Endodermal cell (in vitro differentiated cells): ENCODE results near the gene HES1. TPM values are rescaled to one million over a fixed set of nuclear protein-coding genes. Genes with fewer than 3 reads are reported as not detected.
A peak's percentile ranks its signal among the peaks of the same experiment; 100 is the strongest.
"Not testable (repeated sequence)": the region's sequence is repeated elsewhere in the genome, so short reads cannot be mapped to it uniquely, and the experiment has no call there.

Experiments
- DNase-seq: peaks from one replicate; pipeline ENCODE4 v3.0.0-alpha.2; 2017
- H3K27ac ChIP-seq: 2 replicates; pipeline ENCODE4 v1.5.1; 2013; ENCODE audit warnings: mild to moderate bottlenecking, low read depth, low read length, moderate library complexity
- H3K27me3 ChIP-seq: 2 replicates; pipeline ENCODE4 v1.6.1; 2013; ENCODE audit warnings: mild to moderate bottlenecking, low read length, moderate library complexity; ENCODE audit not compliant: insufficient read depth, control insufficient read depth, poor library complexity, severe bottlenecking
- H3K36me3 ChIP-seq: 2 replicates; pipeline ENCODE4 v1.7.0; 2013; ENCODE audit warnings: mild to moderate bottlenecking, low read length, moderate library complexity; ENCODE audit not compliant: control insufficient read depth, insufficient read depth
- H3K4me1 ChIP-seq: one replicate; pipeline ENCODE4 v1.7.0; 2013; ENCODE audit warnings: low read length; ENCODE audit not compliant: control insufficient read depth, insufficient read depth
- H3K4me3 ChIP-seq: 2 replicates; pipeline ENCODE4 v1.5.1; 2013; ENCODE audit warnings: mild to moderate bottlenecking, low read length, moderate library complexity
- H3K9ac ChIP-seq: 2 replicates; pipeline ENCODE4 v1.6.1; 2013; ENCODE audit warnings: mild to moderate bottlenecking, low read length, moderate library complexity; ENCODE audit not compliant: poor library complexity, severe bottlenecking; ENCODE audit errors: extremely low read depth
- H3K9me3 ChIP-seq: 2 replicates; pipeline ENCODE4 v1.6.1; 2013; ENCODE audit warnings: mild to moderate bottlenecking, low read length, moderate library complexity; ENCODE audit not compliant: control insufficient read depth
- H3K27ac Mint-ChIP-seq: 2 replicates; pipeline ENCODE4 v1.8.0; 2020; ENCODE audit warnings: mixed read lengths
- H3K27me3 Mint-ChIP-seq: 2 replicates; pipeline ENCODE4 v1.8.0; 2021; ENCODE audit warnings: mild to moderate bottlenecking, mixed read lengths; ENCODE audit not compliant: insufficient read depth
- H3K36me3 Mint-ChIP-seq: 2 replicates; pipeline ENCODE4 v1.8.0; 2020; ENCODE audit warnings: low read depth, mixed read lengths
- H3K4me1 Mint-ChIP-seq: 2 replicates; pipeline ENCODE4 v1.8.0; 2020; ENCODE audit warnings: mixed read lengths
- H3K4me3 Mint-ChIP-seq: 2 replicates; pipeline ENCODE4 v1.8.0; 2020; ENCODE audit warnings: mild to moderate bottlenecking, moderate library complexity, mixed read lengths
- H3K9me3 Mint-ChIP-seq: 2 replicates; pipeline ENCODE4 v1.8.0; 2020; ENCODE audit warnings: mild to moderate bottlenecking, mixed read lengths
- WGBS, 2 experiments: methylation state at CpG; one replicate each; pipeline versions ENCODE4 v1.1.5 to v1.1.7; 2013; ENCODE audit warnings: missing lambda C conversion rate in 2 of 2, mixed read lengths in 1 of 2; ENCODE audit not compliant: insufficient coverage in 1 of 2, insufficient read length in 1 of 2; 5-methylcytosine and 5-hydroxymethylcytosine counted together
- total RNA-seq, 2 donors: library from RNA; stranded (reverse); fragmentation: NEBNext Ultra II Directional in 1 of 2; extraction: Animal tissue kit (Norgen Biotek cat#: 25700) in 1 of 2; gene quantifications; 2 replicates in 1 of 2; 3 replicates in 1 of 2; pipeline ENCODE4 v1.2.1, GENCODE V29; 2021
- TF ChIP-seq, protein P1 (sequence below): fragments of 200-600 bp; sonication (generic); conservative IDR thresholded peaks from 2 replicates; pipeline ENCODE4 v1.5.0; 2021; ENCODE audit warnings: antibody characterized with exemption, mild to moderate bottlenecking

Gene HES1
- total RNA-seq, 2 donors from 2014 or later = 2.1 to 17.5 TPM

DNA sequence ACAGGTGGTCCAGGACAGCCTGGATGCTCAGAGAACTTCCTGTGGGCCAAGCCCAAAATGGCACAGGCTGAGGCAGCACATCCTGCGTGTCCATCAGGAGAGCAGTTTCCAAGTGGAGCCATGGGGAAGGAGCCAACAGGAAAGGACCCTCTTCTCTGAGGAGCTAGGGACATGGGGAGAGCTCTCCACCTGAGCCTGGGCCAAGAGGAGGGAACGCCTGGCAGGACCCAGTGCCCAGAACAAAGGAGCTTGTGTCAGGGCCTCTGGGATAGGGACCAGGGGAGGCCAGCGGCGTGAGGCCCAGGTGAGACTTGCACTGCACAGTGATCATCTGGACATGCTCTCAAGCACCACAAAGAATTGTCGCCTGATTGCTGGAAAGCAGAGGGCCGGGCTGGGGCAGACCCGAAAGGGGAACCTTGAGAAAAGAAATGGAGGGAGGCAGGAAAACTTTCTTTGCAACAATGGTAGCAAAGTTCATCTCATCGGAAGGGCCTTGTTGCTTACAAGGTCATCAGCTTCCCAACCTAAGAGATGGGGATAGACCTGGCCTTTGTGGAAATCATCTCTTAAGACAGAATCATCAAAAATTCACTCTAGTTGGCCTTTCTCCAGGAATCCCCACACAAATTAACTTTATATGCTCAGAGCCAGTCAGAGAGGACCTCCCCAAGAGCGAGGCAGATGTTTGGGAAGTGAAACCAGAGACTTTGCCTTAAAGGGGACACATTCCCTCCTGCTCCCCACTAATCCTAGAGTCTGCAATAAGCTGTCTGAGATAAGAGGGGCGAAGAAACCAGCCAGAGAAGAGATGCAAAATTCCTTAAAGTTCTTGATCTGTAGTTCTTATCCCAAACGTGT, 47.7 kb upstream of the HES1 start:
- H3K36me3 ChIP-seq = no peaks in the 10 kb centered on the region
- H3K9ac ChIP-seq = no peak overlapping the region
- H3K4me3 Mint-ChIP-seq = no peak overlapping the region
- H3K27ac ChIP-seq = no peak overlapping the region
- no peaks in the 10 kb centered on the region for H3K9me3 Mint-ChIP-seq
- H3K27ac Mint-ChIP-seq = no peak overlapping the region
- 94 to 95% methylated on average over 11 of the region's 11 CpGs for WGBS, 2 experiments
- peaks cover 58% of the 10 kb centered on the region for H3K4me1 Mint-ChIP-seq
- H3K9me3 ChIP-seq = no peaks in the 10 kb centered on the region
- H3K4me1 ChIP-seq = peaks cover 17% of the 10 kb centered on the region
- no peak for DNase-seq
- no peak overlapping the region for H3K4me3 ChIP-seq
- TF ChIP-seq, protein P1, sequence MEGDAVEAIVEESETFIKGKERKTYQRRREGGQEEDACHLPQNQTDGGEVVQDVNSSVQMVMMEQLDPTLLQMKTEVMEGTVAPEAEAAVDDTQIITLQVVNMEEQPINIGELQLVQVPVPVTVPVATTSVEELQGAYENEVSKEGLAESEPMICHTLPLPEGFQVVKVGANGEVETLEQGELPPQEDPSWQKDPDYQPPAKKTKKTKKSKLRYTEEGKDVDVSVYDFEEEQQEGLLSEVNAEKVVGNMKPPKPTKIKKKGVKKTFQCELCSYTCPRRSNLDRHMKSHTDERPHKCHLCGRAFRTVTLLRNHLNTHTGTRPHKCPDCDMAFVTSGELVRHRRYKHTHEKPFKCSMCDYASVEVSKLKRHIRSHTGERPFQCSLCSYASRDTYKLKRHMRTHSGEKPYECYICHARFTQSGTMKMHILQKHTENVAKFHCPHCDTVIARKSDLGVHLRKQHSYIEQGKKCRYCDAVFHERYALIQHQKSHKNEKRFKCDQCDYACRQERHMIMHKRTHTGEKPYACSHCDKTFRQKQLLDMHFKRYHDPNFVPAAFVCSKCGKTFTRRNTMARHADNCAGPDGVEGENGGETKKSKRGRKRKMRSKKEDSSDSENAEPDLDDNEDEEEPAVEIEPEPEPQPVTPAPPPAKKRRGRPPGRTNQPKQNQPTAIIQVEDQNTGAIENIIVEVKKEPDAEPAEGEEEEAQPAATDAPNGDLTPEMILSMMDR = no peak
- no peaks in the 10 kb centered on the region for H3K36me3 Mint-ChIP-seq
- no peaks in the 10 kb centered on the region for H3K27me3 Mint-ChIP-seq
- H3K27me3 ChIP-seq = no peaks in the 10 kb centered on the region

DNA sequence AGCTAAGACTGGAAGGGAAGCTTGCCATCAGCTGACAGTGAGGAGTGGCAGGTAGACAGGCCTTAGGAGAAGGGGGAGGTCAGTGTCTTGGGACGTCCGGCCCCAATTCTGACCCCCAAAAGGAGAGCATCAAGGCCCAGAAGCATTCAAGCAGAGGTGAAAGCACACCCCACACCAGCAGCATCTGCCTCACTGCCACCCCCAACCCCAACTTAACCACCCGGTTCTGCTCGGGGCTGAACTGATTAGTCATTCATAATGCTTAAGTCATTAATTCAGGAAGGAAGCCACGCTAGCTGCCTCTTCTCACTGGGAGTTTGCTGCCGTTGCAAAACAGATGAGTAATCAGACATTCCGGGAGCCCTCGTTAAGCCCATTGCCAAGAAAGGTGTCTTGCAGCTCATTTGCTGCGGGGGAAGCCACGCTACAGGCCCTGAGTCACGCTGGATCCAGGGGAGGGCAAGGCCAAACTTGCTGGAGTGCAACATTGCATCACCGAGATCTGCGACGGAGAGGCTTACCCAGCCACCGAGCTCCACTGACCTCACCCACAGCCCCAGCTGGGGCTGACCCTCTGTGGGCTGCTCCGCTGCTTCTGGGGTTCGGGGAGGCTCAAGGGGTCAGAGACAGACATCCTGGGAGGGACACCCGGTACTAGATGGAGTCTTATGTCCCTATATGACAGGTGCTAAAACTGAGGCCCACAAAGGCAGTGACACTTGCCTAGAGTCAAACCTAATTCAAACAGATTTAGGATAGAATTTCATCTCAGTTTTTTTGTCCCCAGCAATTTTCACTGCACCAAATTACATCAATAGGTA, 46.4 kb upstream of the HES1 start:
- Mint-ChIP-seq H3K27ac (peak overlapping the region; percentile 76), H3K4me1 (peaks cover 58% of the 10 kb centered on the region), H3K27me3 (no peaks in the 10 kb centered on the region), H3K9me3 (no peaks in the 10 kb centered on the region), H3K36me3 (no peaks in the 10 kb centered on the region), H3K4me3 (no peak overlapping the region)
- 34 to 66% methylated on average over 10 to 18 of the region's 18 CpGs for WGBS, 2 experiments
- DNase-seq = peak; percentile 91
- Histone ChIP-seq H3K27me3 (no peaks in the 10 kb centered on the region), H3K9ac (no peak overlapping the region), H3K4me3 (no peak overlapping the region), H3K27ac (no peak overlapping the region), H3K36me3 (no peaks in the 10 kb centered on the region), H3K9me3 (no peaks in the 10 kb centered on the region), H3K4me1 (peaks cover 17% of the 10 kb centered on the region)
- TF ChIP-seq, protein P1 = no peak

DNA sequence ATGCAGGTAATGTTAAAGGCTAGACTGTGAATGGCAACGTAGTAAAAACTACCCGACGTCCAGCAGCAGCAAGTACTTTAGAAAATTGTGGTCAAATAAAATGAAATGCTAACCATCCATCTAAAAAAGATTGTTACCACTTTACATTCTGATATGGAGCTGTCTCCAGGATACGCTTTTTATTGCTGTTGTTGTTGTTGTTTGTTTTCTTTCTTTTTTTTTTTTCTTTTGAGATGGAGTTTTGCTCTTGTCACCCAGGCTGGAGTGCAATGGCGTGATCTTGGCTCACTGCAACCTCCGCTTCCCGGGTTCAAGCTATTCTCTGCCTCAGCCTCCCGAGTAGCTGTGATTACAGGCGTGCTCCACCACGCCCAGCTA, 45.8 kb upstream of the HES1 start:
- H3K9me3 Mint-ChIP-seq, H3K9ac ChIP-seq, H3K36me3 ChIP-seq, H3K9me3 ChIP-seq, H3K4me3 ChIP-seq, H3K27me3 ChIP-seq, H3K27me3 Mint-ChIP-seq, H3K27ac Mint-ChIP-seq, H3K27ac ChIP-seq, H3K4me3 Mint-ChIP-seq, H3K36me3 Mint-ChIP-seq, DNase-seq: not testable (repeated sequence)
- WGBS, 2 experiments = 81 to 94% methylated on average over 5 to 10 of the region's 10 CpGs
- peaks cover 56% of the 10 kb centered on the region for H3K4me1 Mint-ChIP-seq
- H3K4me1 ChIP-seq = peaks cover 17% of the 10 kb centered on the region
